ENCODE data around the gene PJA2. TPM values are rescaled to one million over a fixed set of nuclear protein-coding genes. Genes with fewer than 3 reads are reported as not detected.

PJA2 gene
- total and polyA plus RNA-seq, 2 donors (not counting 3 experiments of a cell fraction or from before 2014, with no cell fraction given): 24.4 to 64.9 TPM

- H3K4me2 ChIP-seq (ENCODE audit: insufficient read depth, low read length): no peak overlapping the region
- ChIA-PET CTCF (no interaction called here), POLR2A (no interaction called here)
- no peaks in the 10 kb centered on the region for H3K9me3 ChIP-seq (replicated peaks; ENCODE audit: control insufficient read depth, insufficient read depth, low read length)
- FAIRE-seq (no peak), DNase-seq (ENCODE audit: low read depth, low spot score) (no peak)
- H3K36me3 ChIP-seq (ENCODE audit: control insufficient read depth in 2 of 2, extremely low read depth in 1 of 2, insufficient read depth in 2 of 2, low read length in 2 of 2): peaks cover 2 to 8% of the 10 kb centered on the region in 2 experiments
- intact Hi-C loops (cut with micrococcal nuclease): no loop called here
- H4K20me1 ChIP-seq (replicated peaks; ENCODE audit: control insufficient read depth, extremely low read depth, insufficient read depth, low read length): no peaks in the 10 kb centered on the region
- H3K27me3 ChIP-seq (ENCODE audit: control insufficient read depth in 2 of 2, insufficient read depth in 2 of 2, low read length in 2 of 2): no peaks in the 10 kb centered on the region
- peaks cover 2% of the 10 kb centered on the region for H3K9me1 ChIP-seq (replicated peaks; ENCODE audit: control insufficient read depth, extremely low read depth, insufficient read depth, low read length)
- H3K27ac ChIP-seq (ENCODE audit: insufficient read depth, low read depth, low read length): no peak overlapping the region
- no peak overlapping the region for H2AFZ ChIP-seq (ENCODE audit: low read depth, low read length)
- no peak overlapping the region for H3K4me3 ChIP-seq (replicated peaks in 1 of 3; ENCODE audit: insufficient read depth in 1 of 3, low read depth in 1 of 3, low read length in 3 of 3)
- H3K9ac ChIP-seq (replicated peaks; ENCODE audit: extremely low read depth, insufficient read depth, low read length): no peak overlapping the region
- dilution Hi-C loops (cut with MboI; ENCODE audit: extremely low pct_ligation_motif_present, low sequenced_read_pairs): no loop called here
- no peaks in the 10 kb centered on the region for H3K79me2 ChIP-seq (ENCODE audit: control insufficient read depth, insufficient read depth, low read length)
- no TSS peak for BruUV-seq (replicated peaks)
- H3K4me1 ChIP-seq (ENCODE audit: control insufficient read depth, extremely low read depth, insufficient read depth, low read length): no peaks in the 10 kb centered on the region
- TF ChIP-seq EZH2 (IDR thresholded peaks at IDR 0.05; ENCODE audit: borderline replicate concordance, low read depth, low read length, severe bottlenecking) (no peak), POLR2A (IDR thresholded peaks at IDR 0.05; ENCODE audit: low read depth, low read length) (no peak), MAX (IDR thresholded peaks at IDR 0.05; ENCODE audit: insufficient read depth, insufficient read length) (no peak), CTCF (IDR thresholded peaks at IDR 0.05; ENCODE audit: extremely low read depth in 1 of 2, insufficient read depth in 1 of 2, low read depth in 1 of 2, low read length in 2 of 2) (no peak), JUN (IDR thresholded peaks at IDR 0.05; ENCODE audit: borderline replicate concordance, insufficient read depth, insufficient read length, low read depth) (no peak), MYC (IDR thresholded peaks at IDR 0.05; ENCODE audit: low read depth, low read length) (no peak), POLR2AphosphoS5 (IDR thresholded peaks at IDR 0.05; ENCODE audit: insufficient read depth, low read depth, low read length) (no peak), GATA2 (IDR thresholded peaks at IDR 0.05; ENCODE audit: insufficient read depth, insufficient read length, low read depth, low read length) (no peak), FOS (IDR thresholded peaks at IDR 0.05; ENCODE audit: borderline replicate concordance, insufficient read depth, low read length) (no peak)
These were observed 59.1 kb downstream of the PJA2 start for GRCh38 chr5:109350537-109351270.

All from endothelial cell of umbilical vein (primary cell).